SK-N-SH (cell line): ENCODE data around the gene LRRC49. TPM values are rescaled to one million over a fixed set of nuclear protein-coding genes. Genes with fewer than 3 reads are reported as not detected.

Experiments
- CTCF ChIA-PET: fragments of 300-600, 350-600 bp; formaldehyde crosslinking; extraction: SDS; loops from one replicate; lab custom pipeline; 2021; lab: Yijun Ruan, JAX
- POLR2A ChIA-PET: fragments of 350-600 bp; sonication (Branson Sonifier 250); formaldehyde crosslinking; extraction: SDS; loops from one replicate; lab custom pipeline; 2020; ENCODE audit warnings: antibody characterized with exemption, inconsistent platforms; lab: Yijun Ruan, JAX
- DNase-seq: peaks from one replicate; pipeline ENCODE4 v3.0.0; 2012
- H2AFZ ChIP-seq: fragments of 200-600 bp; sonication (generic); 2 replicates; pipeline ENCODE4 v1.8.1; 2016; ENCODE audit warnings: antibody characterized with exemption, mild to moderate bottlenecking, low read depth
- H3F3A ChIP-seq: fragments of 200-600 bp; sonication (generic); replicated peaks from 2 replicates; pipeline ENCODE3; 2016; ENCODE audit warnings: antibody characterized with exemption, mild to moderate bottlenecking; ENCODE audit not compliant: insufficient read depth
- H3K27ac ChIP-seq, 2 experiments: fragments of 200-500 bp in 1 of 2; fragments of 200-600 bp in 1 of 2; sonication (Bioruptor generic) in 1 of 2; sonication (generic), shearing (Covaris generic) in 1 of 2; 2 replicates each; pipeline versions ENCODE4 v1.5.1 to v1.6.1; 2014 to 2016; ENCODE audit warnings: low read depth in 2 of 2, inconsistent platforms in 1 of 2, low read length in 1 of 2, mild to moderate bottlenecking in 1 of 2, mixed read lengths in 1 of 2
- H3K27me3 ChIP-seq: fragments of 200-600 bp; sonication (generic), shearing (Covaris generic); 2 replicates; pipeline ENCODE4 v1.6.1; 2016; ENCODE audit warnings: mixed run types; ENCODE audit not compliant: insufficient read depth
- H3K36me3 ChIP-seq, 2 experiments: fragments of 200-500 bp in 1 of 2; fragments of 200-600 bp in 1 of 2; sonication (Bioruptor generic) in 1 of 2; sonication (generic) in 1 of 2; replicated peaks in 1 of 2; 2 replicates each; pipeline versions ENCODE3 to v1.5.1; 2014 to 2016; ENCODE audit warnings: low read length in 1 of 2, mild to moderate bottlenecking in 1 of 2; ENCODE audit not compliant: insufficient read depth in 2 of 2, control insufficient read depth in 1 of 2
- H3K4me1 ChIP-seq, 2 experiments: fragments of 200-500 bp in 1 of 2; fragments of 200-600 bp in 1 of 2; sonication (Bioruptor generic) in 1 of 2; sonication (generic), shearing (Covaris generic) in 1 of 2; 2 replicates each; pipeline versions ENCODE4 v1.5.1 to v1.6.1; 2014 to 2016; ENCODE audit warnings: low read depth in 1 of 2, low read length in 1 of 2, mixed run types in 1 of 2; ENCODE audit not compliant: insufficient read depth in 2 of 2, control insufficient read depth in 1 of 2
- H3K4me2 ChIP-seq: fragments of 200-600 bp; sonication (generic), shearing (Covaris generic); 2 replicates; pipeline ENCODE4 v1.6.1; 2017; ENCODE audit warnings: mixed run types
- H3K4me3 ChIP-seq, 2 experiments: fragments of 200-500 bp in 1 of 2; fragments of 200-600 bp in 1 of 2; sonication (Bioruptor generic) in 1 of 2; sonication (generic), shearing (Covaris generic) in 1 of 2; 2 replicates each; pipeline versions ENCODE4 v1.5.1 to v1.8.1; 2014 to 2016; ENCODE audit warnings: low read depth in 2 of 2, inconsistent platforms in 1 of 2, low read length in 1 of 2, mild to moderate bottlenecking in 1 of 2, mixed read lengths in 1 of 2, moderate library complexity in 1 of 2
- H3K79me2 ChIP-seq: fragments of 200-600 bp; sonication (generic); 2 replicates; pipeline ENCODE4 v1.8.1; 2017; ENCODE audit warnings: mild to moderate bottlenecking; ENCODE audit not compliant: insufficient read depth
- H3K9ac ChIP-seq: fragments of 200-600 bp; sonication (generic); 2 replicates; pipeline ENCODE4 v1.6.1; 2017; ENCODE audit warnings: mixed run types
- H3K9me2 ChIP-seq: fragments of 200-600 bp; sonication (generic); 2 replicates; pipeline ENCODE4 v1.6.1; 2017; ENCODE audit warnings: mixed run types
- H3K9me3 ChIP-seq: fragments of 200-600 bp; sonication (generic); 2 replicates; pipeline ENCODE4 v1.6.1; 2017; ENCODE audit warnings: mixed run types, mild to moderate bottlenecking, moderate library complexity
- H4K20me1 ChIP-seq: fragments of 200-600 bp; sonication (generic); 2 replicates; pipeline ENCODE4 v1.6.1; 2017; ENCODE audit warnings: mild to moderate bottlenecking, mixed run types; ENCODE audit not compliant: insufficient read depth
- CTCF ChIP-seq: fragments of 200-600 bp; sonication (generic); IDR thresholded peaks from 2 replicates; pipeline ENCODE4 v1.6.1; 2017; ENCODE audit warnings: antibody characterized with exemption, mild to moderate bottlenecking, moderate library complexity
- ELF1 ChIP-seq: IDR thresholded peaks from 2 replicates; pipeline ENCODE4 v1.4.0; 2012
- EP300 ChIP-seq, 2 experiments: IDR thresholded peaks; 2 replicates each; pipeline versions ENCODE4 v1.4.0 to v1.6.1; 2012; ENCODE audit warnings: borderline replicate concordance in 1 of 2, low read depth in 1 of 2, low read length in 1 of 2
- FOSL2 ChIP-seq: IDR thresholded peaks from 2 replicates; pipeline ENCODE4 v1.4.0; 2012; ENCODE audit warnings: low read depth, mild to moderate bottlenecking, moderate library complexity, borderline replicate concordance
- GABPA ChIP-seq: IDR thresholded peaks from 2 replicates; pipeline ENCODE4 v1.4.0; 2012; ENCODE audit warnings: low read depth, mild to moderate bottlenecking
- JUND ChIP-seq: IDR thresholded peaks from 2 replicates; pipeline ENCODE4 v1.4.0; 2012
- MAX ChIP-seq: IDR thresholded peaks from 2 replicates; pipeline ENCODE4 v1.4.0; 2012; ENCODE audit warnings: low read depth
- MXI1 ChIP-seq: IDR thresholded peaks from 2 replicates; pipeline ENCODE4 v1.6.1; 2012; ENCODE audit warnings: mild to moderate bottlenecking, low read depth, low read length, improper control_type of control experiment
- NFIC ChIP-seq: IDR thresholded peaks from 2 replicates; pipeline ENCODE4 v1.4.0; 2012; ENCODE audit warnings: borderline replicate concordance
- NRF1 ChIP-seq: IDR thresholded peaks from 2 replicates; pipeline ENCODE4 v1.6.1; 2012; ENCODE audit warnings: low read depth, mild to moderate bottlenecking, low read length
- PBX3 ChIP-seq: IDR thresholded peaks from 2 replicates; pipeline ENCODE4; 2012
- RAD21 ChIP-seq: IDR thresholded peaks from 2 replicates; pipeline ENCODE4 v1.6.1; 2012; ENCODE audit warnings: mild to moderate bottlenecking, low read length
- RCOR1 ChIP-seq: fragments of 150-350 bp; IDR thresholded peaks from 2 replicates; pipeline ENCODE4 v1.6.1; 2017; ENCODE audit warnings: antibody characterized with exemption, low read length
- RXRA ChIP-seq: IDR thresholded peaks from 2 replicates; pipeline ENCODE4 v1.4.0; 2012; ENCODE audit warnings: low read depth, mild to moderate bottlenecking, borderline replicate concordance
- SIN3A ChIP-seq: IDR thresholded peaks from 2 replicates; pipeline ENCODE4 v1.6.1; 2012; ENCODE audit warnings: low read depth, mild to moderate bottlenecking, low read length, moderate library complexity, borderline replicate concordance
- SMC3 ChIP-seq: IDR thresholded peaks from 2 replicates; pipeline ENCODE4 v1.6.1; 2012; ENCODE audit warnings: low read depth, low read length, improper control_type of control experiment
- USF1 ChIP-seq: IDR thresholded peaks from 2 replicates; pipeline ENCODE4 v1.4.0; 2012; ENCODE audit warnings: low read depth, borderline replicate concordance
- YY1 ChIP-seq: IDR thresholded peaks from 2 replicates; pipeline ENCODE4 v1.4.0; 2012; ENCODE audit warnings: low read depth, mild to moderate bottlenecking
- WGBS: methylation state at CpG from one replicate; pipeline ENCODE4 v1.1.6; 2017; ENCODE audit warnings: low lambda C conversion rate; 5-methylcytosine and 5-hydroxymethylcytosine counted together
- polyA plus RNA-seq, 3 experiments: library from polyadenylated mRNA; depleted of rRNA; stranded (reverse); fragments of >200 nt; gene quantifications; 2 replicates each; pipeline ENCODE4 v1.2.3, GENCODE V29; 2012

LRRC49 gene
- polyA plus RNA-seq, 1 of the 3 experiments (the other 2 are of a cell fraction), result 7.2 TPM

GRCh38 chr15:71057581-71057980, 165.0 kb downstream of the LRRC49 start:
- ChIA-PET CTCF (no interaction called here), POLR2A (no interaction called here)
- H3K79me2 ChIP-seq, result no peaks in the 10 kb centered on the region
- H3K27me3 ChIP-seq, result no peaks in the 10 kb centered on the region
- H3K9ac ChIP-seq, result no peak overlapping the region
- H3K36me3 ChIP-seq, result peaks cover 2 to 36% of the 10 kb centered on the region in 2 experiments
- 85% methylated on average over 3 of the region's 3 CpGs for WGBS
- TF ChIP-seq FOSL2 (no peak), MXI1 (no peak), JUND (no peak), EP300 (IDR thresholded peaks at IDR 0.05; ENCODE audit: borderline replicate concordance in 1 of 2, low read depth in 1 of 2, low read length in 1 of 2) (no peak), RXRA (no peak), RCOR1 (no peak), RAD21 (no peak), NRF1 (no peak), SMC3 (no peak), CTCF (no peak), PBX3 (no peak), ELF1 (no peak), GABPA (no peak), YY1 (no peak), MAX (no peak), NFIC (no peak), USF1 (no peak), SIN3A (no peak)
- H3K4me3 ChIP-seq, result no peak overlapping the region
- no peak overlapping the region for H3K27ac ChIP-seq
- H2AFZ ChIP-seq, result no peak overlapping the region
- peaks cover 24% of the 10 kb centered on the region for H3K9me3 ChIP-seq
- DNase-seq, result no peak
- peaks cover 0 to 14% of the 10 kb centered on the region in 2 experiments; a peak in 2 of 4 replicates for H3K4me1 ChIP-seq
- H3K4me2 ChIP-seq, result no peak overlapping the region
- H3F3A ChIP-seq, result peaks cover 3% of the 10 kb centered on the region
- H3K9me2 ChIP-seq, result no peaks in the 10 kb centered on the region; the same call in 1 of the 2 replicates
- H4K20me1 ChIP-seq, result no peaks in the 10 kb centered on the region
